ENCODE results near the gene TARBP1. TPM values are rescaled to one million over a fixed set of nuclear protein-coding genes. Genes with fewer than 3 reads are reported as not detected.

TARBP1 gene
- total RNA-seq, 4 donors from 2014 or later: 13.8 to 23.0 (median 16.3) TPM

- DNase-seq (ENCODE audit: low spot score in 2 of 2): no peak
- TF ChIP-seq POLR2A (IDR thresholded peaks at IDR 0.05) (no peak), CTCF (IDR thresholded peaks at IDR 0.05) (no peak)
- intact Hi-C loops (cut with DNase I; ENCODE audit: low total_unique reads): loop anchor here (10.0 kb wide), 1 partner anchor 935 kb away; no protein-coding TSS in a partner anchor
- 76 to 84% methylated on average over 2 of the region's 2 CpGs for WGBS, 2 donors
- no peak overlapping the region for H3K4me3 ChIP-seq (ENCODE audit: low read depth, poor library complexity, severe bottlenecking)
These were observed 887 bp upstream of the TARBP1 start for GRCh38 chr1:234479866-234480265.

GRCh38 chr1:234479310-234479559, 256 bp upstream of the TARBP1 start:
- no peak for DNase-seq (ENCODE audit: low spot score in 2 of 2)
- no peak overlapping the region for H3K4me3 ChIP-seq (ENCODE audit: low read depth, poor library complexity, severe bottlenecking)
- 14 to 18% methylated on average over 5 of the region's 5 CpGs for WGBS, 2 donors
- intact Hi-C loops (cut with DNase I; ENCODE audit: low total_unique reads): no loop called here
- TF ChIP-seq CTCF (IDR thresholded peaks at IDR 0.05) (no peak), POLR2A (IDR thresholded peaks at IDR 0.05) (no peak)

GRCh38 chr1:234478152-234478480, 863 bp downstream of the TARBP1 start:
- DNase-seq (ENCODE audit: low spot score in 2 of 2): peak in 1 of 2 donors; percentile 90
- 1 to 2% methylated on average over 31 to 34 of the region's 43 CpGs for WGBS, 2 donors

GRCh38 chr1:234477386-234478151, 1.4 kb downstream of the TARBP1 start:
- H3K4me3 ChIP-seq (ENCODE audit: low read depth, poor library complexity, severe bottlenecking): peak overlapping the region; percentile 65
- intact Hi-C loops (cut with DNase I; ENCODE audit: low total_unique reads): no loop called here
- TF ChIP-seq POLR2A (IDR thresholded peaks at IDR 0.05): no peak
- no peak for TF ChIP-seq CTCF (IDR thresholded peaks at IDR 0.05)
- DNase-seq (ENCODE audit: low spot score in 2 of 2): no peak
- 21 to 22% methylated on average over 15 of the region's 15 CpGs for WGBS, 2 donors

More at GRCh38 chr1:234478152-234478480, 863 bp downstream of the TARBP1 start:
- peak overlapping the region; percentile 65 for H3K4me3 ChIP-seq (ENCODE audit: low read depth, poor library complexity, severe bottlenecking)
- intact Hi-C loops (cut with DNase I; ENCODE audit: low total_unique reads): no loop called here
- TF ChIP-seq CTCF (IDR thresholded peaks at IDR 0.05) (no peak), POLR2A (IDR thresholded peaks at IDR 0.05) (no peak)

- 64 to 90% methylated on average over 5 of the region's 5 CpGs for WGBS, 2 donors
- H3K4me3 ChIP-seq (ENCODE audit: low read depth, poor library complexity, severe bottlenecking): no peak overlapping the region
- intact Hi-C loops (cut with DNase I; ENCODE audit: low total_unique reads): no loop called here
- TF ChIP-seq POLR2A (IDR thresholded peaks at IDR 0.05): no peak
- no peak for DNase-seq (ENCODE audit: low spot score in 2 of 2)
These were observed 2.8 kb downstream of the TARBP1 start for GRCh38 chr1:234476172-234476571.

- TF ChIP-seq CTCF (IDR thresholded peaks at IDR 0.05) (no peak), POLR2A (IDR thresholded peaks at IDR 0.05) (no peak)
- intact Hi-C loops (cut with DNase I; ENCODE audit: low total_unique reads): no loop called here
- WGBS, 2 donors: 78 to 82% methylated on average over 12 of the region's 12 CpGs
These were observed 3.7 kb downstream of the TARBP1 start for GRCh38 chr1:234475167-234475793.

More at GRCh38 chr1:234475167-234475793, 3.7 kb downstream of the TARBP1 start:
- no peak overlapping the region for H3K4me3 ChIP-seq (ENCODE audit: low read depth, poor library complexity, severe bottlenecking)
- no peak for DNase-seq (ENCODE audit: low spot score in 2 of 2)
